PC-3 (cell line): Measurements from ENCODE around the gene MMD. TPM values are rescaled to one million over a fixed set of nuclear protein-coding genes. Genes with fewer than 3 reads are reported as not detected.

Experiments
- ATAC-seq: fragments of 200-7000 bp; cut with Tn5 transposase; 2 replicates; pipeline ENCODE4 v1.9.1; 2020; ENCODE audit warnings: mild to moderate bottlenecking, moderate library complexity
- BruUV-seq: library from RNA; stranded (reverse); fragments of 400-500 nt; replicated peaks from 2 replicates; lab custom pipeline; 2021; lab: Mats Ljungman, UMichigan
- CTCF ChIA-PET: fragments of 300-600 bp; sonication (Branson Sonifier 250); formaldehyde crosslinking; loops from one replicate; lab custom pipeline; 2022; ENCODE audit warnings: antibody characterized with exemption; lab: Charles Lee
- POLR2A ChIA-PET: fragments of 300-600 bp; sonication (Branson Sonifier 250); formaldehyde crosslinking; loops from one replicate; lab custom pipeline; 2022; ENCODE audit warnings: antibody characterized with exemption; ENCODE audit not compliant: unreplicated experiment; lab: Charles Lee
- DNase-seq: peaks from one replicate; pipeline ENCODE4 v3.0.0-alpha.2; 2015
- H2AFZ ChIP-seq: fragments of 300-600 bp; sonication (generic); 2 replicates; pipeline ENCODE4 v1.6.0; 2016; ENCODE audit warnings: antibody characterized with exemption, low read length
- H3F3A ChIP-seq: fragments of 300-600 bp; sonication (generic); one replicate; pipeline ENCODE4 v1.6.0; 2017; ENCODE audit warnings: antibody characterized with exemption, low read length, control low read depth, mild to moderate bottlenecking; ENCODE audit not compliant: unreplicated experiment
- H3K27ac ChIP-seq: fragments of 300-600 bp; sonication (generic); 2 replicates; pipeline ENCODE4 v1.5.1; 2016; ENCODE audit warnings: mild to moderate bottlenecking, low read length
- H3K27me3 ChIP-seq: fragments of 300-600 bp; sonication (generic); 2 replicates; pipeline ENCODE4 v1.6.1; 2016; ENCODE audit warnings: low read length, mixed read lengths
- H3K36me3 ChIP-seq: fragments of 300-600 bp; sonication (generic); 2 replicates; pipeline ENCODE4 v1.6.1; 2016; ENCODE audit warnings: low read depth, mixed run types, low read length, mixed read lengths
- H3K4me1 ChIP-seq: fragments of 300-600 bp; sonication (generic); 2 replicates; pipeline ENCODE4 v1.5.1; 2016; ENCODE audit warnings: low read length; ENCODE audit not compliant: insufficient read depth
- H3K4me2 ChIP-seq: fragments of 300-600 bp; sonication (generic); 2 replicates; pipeline ENCODE4 v1.6.0; 2016; ENCODE audit warnings: low read length
- H3K4me3 ChIP-seq: fragments of 300-600 bp; sonication (generic); 2 replicates; pipeline ENCODE4 v1.5.1; 2016; ENCODE audit warnings: mild to moderate bottlenecking, low read length, mixed read lengths
- H3K79me2 ChIP-seq: fragments of 300-600 bp; sonication (generic); 2 replicates; pipeline ENCODE4 v1.6.1; 2017; ENCODE audit warnings: low read length, mixed read lengths
- H3K9ac ChIP-seq: fragments of 300-600 bp; sonication (generic); 2 replicates; pipeline ENCODE4 v1.6.0; 2016; ENCODE audit warnings: mild to moderate bottlenecking, low read length
- H3K9me2 ChIP-seq: fragments of 300-600 bp; sonication (generic); replicated peaks from 2 replicates; pipeline ENCODE4 v1.6.1; 2016; ENCODE audit warnings: mixed run types, low read length, mixed read lengths
- H3K9me3 ChIP-seq: fragments of 300-600 bp; sonication (generic); 2 replicates; pipeline ENCODE4 v1.6.1; 2016; ENCODE audit warnings: low read length, mixed read lengths
- H4K20me1 ChIP-seq: fragments of 300-600 bp; sonication (generic); 2 replicates; pipeline ENCODE4 v1.6.1; 2016; ENCODE audit warnings: low read length, mixed read lengths
- CTCF ChIP-seq: fragments of 300-600 bp; sonication (generic); conservative IDR thresholded peaks from 2 replicates; pipeline ENCODE4 v1.5.1; 2017; ENCODE audit warnings: antibody characterized with exemption, low read depth, mild to moderate bottlenecking, low read length
- EZH2 ChIP-seq: fragments of 300-600 bp; sonication (generic); IDR thresholded peaks from one replicate; pipeline ENCODE4 v1.6.1; 2017; ENCODE audit warnings: antibody characterized with exemption, mild to moderate bottlenecking, low read length; ENCODE audit not compliant: unreplicated experiment
- EZH2phosphoT487 ChIP-seq: fragments of 300-600 bp; sonication (generic); IDR thresholded peaks from 2 replicates; pipeline ENCODE4 v1.6.1; 2018; ENCODE audit warnings: mild to moderate bottlenecking, antibody characterized with exemption, low read length, borderline replicate concordance
- intact Hi-C: fragments of 100-400 bp; cut with micrococcal nuclease; formaldehyde crosslinking; loops from 2 replicates; pipeline ENCODE4 v1.9.0; 2023
- total RNA-seq: library from RNA; depleted of rRNA; stranded (reverse); fragments of >200 nt; gene quantifications from 2 replicates; pipeline ENCODE4 v1.2.3, GENCODE V29; 2014

MMD gene
- total RNA-seq, 1 experiment from 2014 or later, result 24.1 TPM

- DNase-seq (no peak), ATAC-seq (no peak)
- Histone ChIP-seq H3K36me3 (no peaks in the 10 kb centered on the region), H3F3A (no peaks in the 10 kb centered on the region), H3K27me3 (no peaks in the 10 kb centered on the region), H3K9me2 (no peaks in the 10 kb centered on the region), H3K4me2 (no peak overlapping the region), H3K27ac (no peak overlapping the region), H3K9ac (no peak overlapping the region), H3K79me2 (no peaks in the 10 kb centered on the region), H3K9me3 (no peaks in the 10 kb centered on the region), H3K4me1 (peaks cover 13% of the 10 kb centered on the region), H2AFZ (no peak overlapping the region), H4K20me1 (no peaks in the 10 kb centered on the region), H3K4me3 (no peak overlapping the region)
- BruUV-seq, result no TSS peak
- CTCF ChIA-PET, result no interaction called here
- intact Hi-C loops, result no loop called here
- POLR2A ChIA-PET, result no interaction called here
- TF ChIP-seq EZH2phosphoT487, result no peak
- no peak for TF ChIP-seq CTCF
- no peak for TF ChIP-seq EZH2
Observed at GRCh38 chr17:55444471-55445441, 23.1 kb upstream of the MMD start.

GRCh38 chr17:55443904-55444303 lies 22.3 kb upstream of the MMD start:
- no peaks in the 10 kb centered on the region for H3K9me2 ChIP-seq
- H2AFZ ChIP-seq, result no peak overlapping the region
- H3K4me2 ChIP-seq, result no peak overlapping the region
- H3K27me3 ChIP-seq, result no peaks in the 10 kb centered on the region
- H3K36me3 ChIP-seq, result no peaks in the 10 kb centered on the region
- ATAC-seq (no peak), DNase-seq (no peak)
- intact Hi-C loops, result no loop called here
- no peak overlapping the region for H3K4me3 ChIP-seq
- ChIA-PET CTCF (no interaction called here), POLR2A (no interaction called here)
- H3F3A ChIP-seq, result no peaks in the 10 kb centered on the region
- no peak overlapping the region for H3K9ac ChIP-seq
- no peak for TF ChIP-seq EZH2phosphoT487
- TF ChIP-seq EZH2, result no peak
- no peak for TF ChIP-seq CTCF
- H3K4me1 ChIP-seq, result peaks cover 10% of the 10 kb centered on the region
- no peaks in the 10 kb centered on the region for H3K9me3 ChIP-seq
- no peaks in the 10 kb centered on the region for H3K79me2 ChIP-seq
- H3K27ac ChIP-seq, result no peak overlapping the region
- no peaks in the 10 kb centered on the region for H4K20me1 ChIP-seq
- no TSS peak for BruUV-seq
